ENCODE results near the gene RBBP5.
"Not testable (repeated sequence)": the region's sequence is repeated elsewhere in the genome, so short reads cannot be mapped to it uniquely, and the experiment has no call there.

RBBP5 gene

DNA sequence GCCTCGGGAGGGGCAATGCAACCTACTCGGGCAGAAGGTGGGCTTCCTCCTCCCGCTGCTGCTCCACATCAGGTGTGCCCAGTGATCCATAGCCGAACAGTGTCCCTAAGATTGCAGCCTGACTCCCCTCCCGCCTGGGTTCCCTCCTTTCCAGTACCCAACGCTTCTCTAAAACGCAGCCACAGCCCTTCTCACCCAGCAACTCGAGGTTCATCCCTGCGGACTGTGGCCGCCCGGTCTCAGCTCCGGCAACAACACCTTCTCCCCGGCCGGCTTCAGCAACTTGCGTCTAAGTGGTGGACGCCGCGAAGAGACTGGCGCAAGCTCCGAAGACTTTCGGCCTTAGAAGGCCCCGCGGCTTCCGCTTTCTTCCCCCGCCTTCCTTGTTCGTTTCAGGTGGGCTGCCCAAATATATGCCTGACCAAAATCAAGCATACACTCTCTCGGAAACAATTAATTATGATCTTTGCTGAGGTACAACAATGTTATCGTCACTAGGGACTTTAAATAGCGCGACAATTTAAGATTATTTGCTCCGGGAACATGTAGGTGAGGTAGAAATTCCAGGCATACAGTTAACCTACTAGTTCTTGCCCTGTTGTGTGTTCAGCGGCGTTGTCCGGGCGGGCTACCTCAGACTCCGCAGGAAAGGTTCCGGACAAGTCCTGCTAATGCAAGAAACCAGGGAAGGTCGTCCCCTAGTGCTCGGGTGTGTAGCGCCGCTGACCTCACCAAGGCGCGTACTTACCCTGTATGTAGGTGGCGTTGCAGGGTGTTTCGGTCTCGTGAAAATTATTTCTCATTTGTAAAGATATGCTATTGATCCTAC is at the start of gene RBBP5:
TSS of gene RBBP5 (minus strand) at position 319 of the 829 bp plus-strand sequence. CDS start at position 214, 105 bp downstream.
- DNase-seq (ENCODE audit: low spot score), result peak; percentile 97

- no peak for DNase-seq (ENCODE audit: low spot score)
Observed at GRCh38 chr1:205171369-205171768, 49.6 kb upstream of the RBBP5 start.

DNA sequence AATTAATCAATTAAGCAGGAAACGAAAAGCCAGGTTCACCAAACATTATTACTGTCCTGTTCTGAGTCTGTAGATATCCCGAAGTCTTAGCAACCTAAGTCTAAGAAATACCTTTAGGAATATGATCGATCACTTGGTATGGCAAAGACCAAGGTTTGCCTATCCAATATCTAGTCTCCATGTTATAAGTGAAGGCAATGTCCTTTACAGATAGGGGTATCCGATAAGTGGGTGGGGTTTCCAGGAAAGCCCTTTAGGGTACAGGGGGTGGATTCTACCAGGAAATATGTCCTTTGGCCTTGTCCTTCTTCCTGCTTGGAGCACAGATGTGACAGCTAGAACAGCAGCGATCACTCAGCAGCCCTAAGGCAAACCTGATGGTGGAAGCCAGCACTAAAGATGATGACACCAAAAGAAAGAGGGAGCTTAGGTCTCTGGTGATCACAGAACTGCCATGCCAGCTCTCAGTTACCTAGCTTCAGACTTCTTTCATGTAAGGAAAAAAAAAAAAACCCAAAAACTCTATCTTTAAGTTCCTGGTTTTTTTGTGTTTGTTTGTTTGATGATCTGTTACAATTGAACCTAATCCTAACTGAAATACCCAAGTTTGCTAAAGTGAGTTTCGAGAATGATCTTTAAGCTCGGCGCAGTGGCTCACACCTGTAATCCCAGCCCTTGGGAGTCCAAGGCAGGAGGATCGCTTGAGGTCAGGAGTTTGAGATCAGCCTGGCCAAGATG is 48.9 kb upstream of the RBBP5 start:
- DNase-seq (ENCODE audit: low spot score), result peak; percentile 64

DNA sequence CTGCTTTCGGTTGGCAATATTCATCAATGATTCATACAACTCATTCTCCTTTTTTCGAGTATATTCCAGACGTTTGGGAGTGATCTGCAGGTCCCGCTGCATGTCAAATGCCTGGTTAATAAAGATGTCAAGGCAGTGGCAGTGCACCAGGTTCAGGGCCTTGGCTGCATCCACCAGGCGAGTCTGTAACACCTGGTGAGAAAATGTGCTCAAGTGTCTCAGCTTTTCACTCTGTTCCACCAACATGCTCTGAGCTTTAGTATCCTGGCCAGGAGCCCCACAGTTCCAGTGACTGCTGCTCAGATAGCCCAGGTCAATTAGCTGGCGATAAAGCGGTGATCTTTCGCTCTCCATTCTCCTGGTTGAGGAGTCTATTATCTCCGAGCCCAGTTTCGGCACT is 47.5 kb upstream of the RBBP5 start:
- no peak for DNase-seq (ENCODE audit: low spot score)

- DNase-seq (ENCODE audit: low spot score), result no peak
Observed at GRCh38 chr1:205168291-205168690, 46.5 kb upstream of the RBBP5 start.

- DNase-seq (ENCODE audit: low spot score), result no peak
Observed at GRCh38 chr1:205162301-205162700, 40.5 kb upstream of the RBBP5 start.

DNA sequence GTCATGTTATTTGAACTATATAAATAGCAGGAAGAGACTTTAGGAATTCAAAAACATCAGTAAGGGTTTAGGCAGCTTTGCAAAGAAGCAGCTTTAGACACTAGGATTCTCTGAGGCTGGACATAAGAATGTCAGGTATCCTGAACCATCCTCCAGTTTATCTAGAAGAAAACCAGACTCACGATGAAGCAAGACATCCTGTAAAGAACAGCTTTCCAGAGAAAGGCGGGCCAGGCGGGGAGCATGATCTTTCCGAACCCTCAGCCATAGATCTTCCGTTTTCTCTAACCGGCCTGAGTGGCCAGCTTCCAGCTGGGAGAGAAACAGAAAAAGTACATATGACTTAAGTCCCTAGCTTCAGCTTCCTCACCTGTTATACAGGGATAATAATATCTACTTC is 39.3 kb upstream of the RBBP5 start:
- no peak for DNase-seq (ENCODE audit: low spot score)

DNA sequence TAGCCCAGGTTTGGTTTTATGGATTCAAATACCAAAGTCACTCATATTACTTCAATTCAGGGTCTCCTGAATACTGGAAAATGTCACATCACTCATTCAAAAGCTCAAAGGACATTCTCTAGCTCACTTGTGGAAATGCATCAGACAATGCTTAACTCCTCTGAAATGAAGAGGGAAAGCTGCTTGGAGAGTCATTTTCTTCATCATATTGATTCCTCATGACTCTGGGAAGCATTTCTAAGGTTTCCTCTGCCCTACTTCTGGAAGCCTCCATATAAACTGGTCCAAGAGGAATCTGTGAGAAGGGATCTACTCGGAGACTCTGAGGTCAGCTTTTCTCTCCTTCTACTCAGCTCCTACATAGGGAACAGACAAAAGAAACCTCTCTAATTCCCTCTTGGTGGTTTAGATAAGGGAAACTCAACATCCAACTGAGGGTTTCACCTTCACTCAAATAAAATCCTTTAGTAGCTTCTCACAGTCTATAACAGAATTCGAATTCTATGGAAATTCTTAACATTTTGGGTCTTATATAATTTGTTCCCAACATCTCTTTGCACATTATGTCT is 36.4 kb upstream of the RBBP5 start:
- no peak for DNase-seq (ENCODE audit: low spot score)

- DNase-seq (ENCODE audit: low spot score), result not testable (repeated sequence)
Observed at GRCh38 chr1:205155665-205156377, 34.0 kb upstream of the RBBP5 start.

DNA sequence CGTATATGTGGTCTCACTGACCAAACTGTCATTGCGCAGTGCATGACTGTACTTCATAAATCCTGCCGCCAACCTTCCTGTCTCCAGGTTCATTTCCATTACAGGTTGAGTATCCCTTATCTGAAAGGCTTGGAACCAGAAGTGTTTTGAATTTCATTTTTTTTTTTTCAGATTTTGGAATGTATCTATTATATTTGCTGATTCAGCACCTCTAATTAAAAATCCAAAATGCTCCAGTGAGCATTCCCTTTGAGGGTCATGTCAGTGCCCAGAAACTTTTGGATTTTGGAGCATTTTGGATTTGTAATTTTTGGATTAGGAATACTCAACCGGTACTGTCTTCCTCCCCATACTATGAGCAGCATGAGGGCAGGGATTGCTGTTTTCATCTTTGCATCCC is 30.7 kb upstream of the RBBP5 start:
- DNase-seq (ENCODE audit: low spot score), result no peak

DNA sequence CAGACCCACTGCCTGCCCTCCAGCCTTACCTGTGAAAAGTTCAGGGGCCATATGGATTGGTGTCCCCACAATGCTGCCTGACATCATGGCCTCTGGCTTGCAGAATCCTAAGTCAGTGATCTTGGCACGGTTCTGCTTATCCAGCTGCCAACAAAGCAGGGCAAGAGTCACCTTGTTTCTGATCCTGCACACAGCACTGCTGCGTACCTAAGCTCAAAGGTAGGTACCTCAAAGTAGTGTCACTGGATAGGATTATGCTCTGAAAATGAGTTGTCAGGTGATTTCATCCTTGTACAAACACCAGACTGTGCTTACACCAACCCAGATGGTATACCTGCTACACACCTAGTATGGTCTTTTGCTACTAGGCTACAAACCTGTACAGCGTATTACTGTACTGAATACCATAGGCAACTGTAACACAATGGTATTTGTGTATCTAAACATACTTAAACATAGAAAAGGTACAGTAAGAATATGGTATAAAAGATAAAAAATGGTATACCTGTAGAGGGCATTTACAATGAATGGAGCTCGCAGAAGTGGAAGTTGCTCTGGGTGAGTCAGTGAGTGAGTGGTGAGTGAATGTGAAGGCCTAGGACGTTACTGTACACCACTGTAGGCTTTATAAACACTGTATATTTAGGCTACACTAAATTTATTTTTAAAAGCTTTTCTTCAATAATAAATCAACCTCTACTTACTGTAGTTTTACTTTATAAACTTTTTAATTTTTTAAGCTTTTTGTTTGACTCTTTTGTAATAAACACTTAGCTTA is 29.1 kb upstream of the RBBP5 start:
- DNase-seq (ENCODE audit: low spot score), result no peak

GRCh38 chr1:205147191-205147835 is 25.5 kb upstream of the RBBP5 start:
- no peak for DNase-seq (ENCODE audit: low spot score)

GRCh38 chr1:205144751-205145150 is 23.0 kb upstream of the RBBP5 start:
- no peak for DNase-seq (ENCODE audit: low spot score)

DNA sequence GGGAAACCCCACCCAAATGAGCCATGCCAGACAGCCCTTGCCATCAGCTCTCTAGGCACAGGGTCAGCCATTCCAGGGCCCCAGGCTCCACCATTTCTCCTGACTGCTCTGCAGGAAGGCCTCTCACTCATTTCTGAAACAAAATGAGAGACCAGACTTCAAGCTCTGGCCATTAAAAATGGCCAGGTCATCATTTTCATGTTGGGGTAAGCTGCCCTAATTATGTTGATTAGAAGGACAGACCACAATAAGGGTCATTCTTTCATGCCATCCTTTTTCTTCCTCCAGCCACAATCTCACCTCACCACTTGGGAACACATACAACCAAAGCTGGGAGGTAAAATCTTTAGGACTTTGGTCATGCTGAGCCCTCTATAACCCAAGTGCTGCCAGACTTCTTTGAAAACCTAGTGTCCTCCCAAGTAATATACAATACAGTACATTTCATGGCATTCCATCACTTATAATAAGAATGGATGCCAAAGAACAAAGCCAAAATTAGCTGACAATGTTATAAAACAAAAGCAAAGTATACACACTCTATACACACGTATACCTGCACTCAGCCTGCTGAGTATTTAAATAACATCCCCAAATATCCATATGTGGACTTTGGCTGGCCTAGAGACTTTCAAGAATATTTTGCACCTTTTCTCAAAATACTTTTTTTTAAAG is 22.4 kb upstream of the RBBP5 start:
- DNase-seq (ENCODE audit: low spot score), result no peak

GRCh38 chr1:205142102-205142469 is 20.3 kb upstream of the RBBP5 start:
- DNase-seq (ENCODE audit: low spot score), result peak; percentile 8

DNA sequence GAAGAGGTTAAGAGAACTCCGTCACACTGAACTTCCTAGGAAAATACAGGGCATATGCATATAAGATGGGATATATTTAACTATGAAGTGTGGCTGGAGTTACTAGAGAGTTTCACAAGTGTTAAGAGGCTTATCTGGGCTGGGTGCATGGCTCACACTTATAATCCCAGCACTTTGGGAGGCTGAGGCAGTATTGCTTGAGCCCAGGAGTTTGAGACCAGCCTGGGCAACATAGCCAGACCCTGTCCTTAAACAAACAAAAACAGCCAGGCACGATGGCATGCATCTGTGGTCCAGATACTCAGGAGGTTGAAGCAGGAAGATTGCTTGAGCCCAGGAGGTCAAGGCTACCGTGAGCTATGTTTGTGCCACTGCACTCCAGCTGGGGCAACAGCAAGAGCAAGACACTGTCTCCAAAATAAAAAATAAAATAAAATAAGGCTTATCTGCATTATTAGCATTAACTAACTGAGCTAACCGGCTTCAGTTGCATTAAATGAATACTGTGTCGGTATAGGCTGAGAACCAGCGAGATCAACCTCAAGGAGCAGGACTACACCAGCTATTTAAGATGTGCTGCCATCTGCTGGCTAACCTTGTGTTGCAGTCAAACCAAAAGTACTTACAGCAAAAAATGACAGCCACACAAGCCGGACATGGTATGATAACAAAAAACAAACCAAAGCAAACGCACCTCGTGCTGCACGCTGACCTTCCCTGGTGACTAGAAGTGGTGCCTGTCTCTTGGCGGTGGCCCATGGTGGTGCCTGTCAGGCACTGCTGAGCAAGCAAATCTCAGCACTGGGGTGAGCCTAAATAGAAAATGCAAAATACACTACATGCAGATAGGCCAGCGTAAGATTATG is 19.7 kb upstream of the RBBP5 start:
- peak; percentile 83 for DNase-seq (ENCODE audit: low spot score)

GRCh38 chr1:205140113-205140512 is 18.3 kb upstream of the RBBP5 start:
- no peak for DNase-seq (ENCODE audit: low spot score)

- DNase-seq (ENCODE audit: low spot score), result no peak
Observed at GRCh38 chr1:205137901-205138300, 16.1 kb upstream of the RBBP5 start.

DNA sequence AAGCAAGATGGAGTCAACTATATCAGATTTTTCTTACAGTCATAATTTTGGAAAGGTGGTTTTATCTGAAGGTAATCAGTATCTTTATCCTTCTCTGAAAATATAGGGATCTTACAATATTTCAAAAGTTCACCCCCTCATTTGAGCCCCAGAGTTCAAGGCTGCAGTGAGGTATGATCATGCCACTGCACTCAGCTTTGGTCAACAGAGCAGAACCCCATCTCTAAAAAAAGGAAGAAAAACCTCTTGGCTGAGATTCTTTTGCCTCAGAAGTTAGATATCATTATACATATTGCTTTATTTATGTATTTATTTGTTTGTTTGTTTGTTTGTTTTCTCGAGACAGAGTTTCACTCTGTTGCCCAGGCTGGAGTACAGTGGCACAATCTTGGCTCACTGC is 11.5 kb upstream of the RBBP5 start:
- no peak for DNase-seq (ENCODE audit: low spot score)
